ENCODE results near the gene INHA. TPM values are rescaled to one million over a fixed set of nuclear protein-coding genes. Genes with fewer than 3 reads are reported as not detected.
A peak's percentile ranks its signal among the peaks of the same experiment; 100 is the strongest.

Gene INHA
- polyA plus RNA-seq, 1 experiment = 0.12 TPM

GRCh38 chr2:219567791-219568361 lies 4.2 kb upstream of the INHA start:
- Histone ChIP-seq H3K27ac (ENCODE audit: low read depth, low read length) (no peak overlapping the region), H3K4me3 (ENCODE audit: low read depth, low read length) (no peak overlapping the region), H3K9me3 (ENCODE audit: control insufficient read depth, insufficient read depth, low read length) (peaks cover 4% of the 10 kb centered on the region; the same call in 1 of the 2 replicates), H3K27me3 (ENCODE audit: control insufficient read depth, insufficient read depth, low read length) (peaks cover 2% of the 10 kb centered on the region)
- CTCF ChIA-PET = interaction anchor here (4.6 kb wide), 1 partner anchor 7 kb away, joined by 35 read pairs; no protein-coding TSS in a partner anchor
- no peak for DNase-seq (ENCODE audit: low read depth, low spot score)
- POLR2A ChIA-PET = no interaction called here
- TF ChIP-seq, protein P1, sequence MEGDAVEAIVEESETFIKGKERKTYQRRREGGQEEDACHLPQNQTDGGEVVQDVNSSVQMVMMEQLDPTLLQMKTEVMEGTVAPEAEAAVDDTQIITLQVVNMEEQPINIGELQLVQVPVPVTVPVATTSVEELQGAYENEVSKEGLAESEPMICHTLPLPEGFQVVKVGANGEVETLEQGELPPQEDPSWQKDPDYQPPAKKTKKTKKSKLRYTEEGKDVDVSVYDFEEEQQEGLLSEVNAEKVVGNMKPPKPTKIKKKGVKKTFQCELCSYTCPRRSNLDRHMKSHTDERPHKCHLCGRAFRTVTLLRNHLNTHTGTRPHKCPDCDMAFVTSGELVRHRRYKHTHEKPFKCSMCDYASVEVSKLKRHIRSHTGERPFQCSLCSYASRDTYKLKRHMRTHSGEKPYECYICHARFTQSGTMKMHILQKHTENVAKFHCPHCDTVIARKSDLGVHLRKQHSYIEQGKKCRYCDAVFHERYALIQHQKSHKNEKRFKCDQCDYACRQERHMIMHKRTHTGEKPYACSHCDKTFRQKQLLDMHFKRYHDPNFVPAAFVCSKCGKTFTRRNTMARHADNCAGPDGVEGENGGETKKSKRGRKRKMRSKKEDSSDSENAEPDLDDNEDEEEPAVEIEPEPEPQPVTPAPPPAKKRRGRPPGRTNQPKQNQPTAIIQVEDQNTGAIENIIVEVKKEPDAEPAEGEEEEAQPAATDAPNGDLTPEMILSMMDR (IDR thresholded peaks at IDR 0.05; ENCODE audit: low read depth, low read length) = no peak

- no peak for DNase-seq (ENCODE audit: low read depth, low spot score)
- H3K9me3 ChIP-seq (ENCODE audit: control insufficient read depth, insufficient read depth, low read length) = peaks cover 4% of the 10 kb centered on the region; the same call in 1 of the 2 replicates
- TF ChIP-seq, protein P1 (IDR thresholded peaks at IDR 0.05; ENCODE audit: low read depth, low read length) = no peak
- H3K27ac ChIP-seq (ENCODE audit: low read depth, low read length) = no peak overlapping the region
- no peak overlapping the region for H3K4me3 ChIP-seq (ENCODE audit: low read depth, low read length)
- H3K27me3 ChIP-seq (ENCODE audit: control insufficient read depth, insufficient read depth, low read length) = peaks cover 2% of the 10 kb centered on the region
- CTCF ChIA-PET = interaction anchor here (4.6 kb wide), 1 partner anchor 8 kb away, joined by 35 read pairs; no protein-coding TSS in a partner anchor
- POLR2A ChIA-PET = no interaction called here
These were observed 3.1 kb upstream of the INHA start for GRCh38 chr2:219569041-219569440.

- ChIA-PET POLR2A (no interaction called here), CTCF (interaction anchor here (4.6 kb wide), 1 partner anchor 9 kb away, joined by 35 read pairs; no protein-coding TSS in a partner anchor)
- H3K4me3 ChIP-seq (ENCODE audit: low read depth, low read length) = peak overlapping the region; percentile 68; the same call in 1 of the 2 replicates
- peaks cover 4% of the 10 kb centered on the region; the same call in 1 of the 2 replicates for H3K9me3 ChIP-seq (ENCODE audit: control insufficient read depth, insufficient read depth, low read length)
- TF ChIP-seq, protein P1 (IDR thresholded peaks at IDR 0.05; ENCODE audit: low read depth, low read length) = no peak
- no peak overlapping the region for H3K27ac ChIP-seq (ENCODE audit: low read depth, low read length)
- no peak for DNase-seq (ENCODE audit: low read depth, low spot score)
- H3K27me3 ChIP-seq (ENCODE audit: control insufficient read depth, insufficient read depth, low read length) = peaks cover 6% of the 10 kb centered on the region
These were observed 2.5 kb upstream of the INHA start for GRCh38 chr2:219569635-219570034.

DNA sequence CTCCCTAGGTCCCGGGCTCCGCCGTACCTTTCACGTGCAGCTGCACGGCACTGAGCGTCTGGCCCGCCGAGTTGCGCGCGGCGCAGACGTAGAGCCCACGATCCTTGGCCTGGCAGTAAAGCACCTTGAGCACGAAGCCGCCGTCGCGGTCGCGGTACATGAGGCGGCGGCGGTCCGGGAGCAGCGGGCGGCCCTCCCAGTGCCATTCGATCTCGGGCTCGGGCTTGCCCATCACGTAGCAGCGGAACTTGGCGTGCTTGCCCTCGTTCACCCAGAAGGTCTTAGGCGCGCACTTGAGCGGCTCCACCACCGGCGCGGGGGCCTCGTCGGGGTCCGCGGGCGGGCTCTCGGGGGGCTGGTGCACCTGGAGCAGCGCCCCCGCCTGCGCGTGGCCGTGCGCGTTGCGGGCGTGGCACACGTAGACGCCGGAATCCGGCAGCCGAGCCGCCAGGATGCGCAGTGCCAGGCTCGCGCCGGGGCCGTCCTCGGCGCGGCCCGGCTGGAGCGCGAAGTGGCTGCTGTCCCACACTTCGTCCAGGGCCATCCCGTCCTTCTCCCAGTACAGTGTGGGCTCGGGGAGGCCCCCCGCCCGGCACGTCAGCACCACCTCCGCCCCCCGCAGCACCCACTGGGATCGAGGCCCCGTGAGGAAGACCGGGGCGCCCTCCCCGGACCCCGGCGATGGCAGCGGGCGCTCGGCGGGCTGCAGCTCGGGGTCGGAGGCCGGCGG lies 1.8 kb upstream of the INHA start:
- peak overlapping the region; percentile 68 for H3K4me3 ChIP-seq (ENCODE audit: low read depth, low read length)
- peaks cover 10% of the 10 kb centered on the region for H3K27me3 ChIP-seq (ENCODE audit: control insufficient read depth, insufficient read depth, low read length)
- TF ChIP-seq, protein P1 (IDR thresholded peaks at IDR 0.05; ENCODE audit: low read depth, low read length) = no peak
- ChIA-PET POLR2A (interaction anchor here (0.6 to 2.4 kb wide), 5 partner anchors 10 to 62 kb away, joined by 4 to 18 read pairs (median 10); partner anchors contain the start of genes CHPF, STK11IP and TMEM198), CTCF (interaction anchor here (0.5 to 4.6 kb wide), 6 partner anchors 10 to 119 kb away, joined by 3 to 35 read pairs (median 5); no protein-coding TSS in a partner anchor)
- no peak overlapping the region for H3K27ac ChIP-seq (ENCODE audit: low read depth, low read length)
- peaks cover 4% of the 10 kb centered on the region; the same call in 1 of the 2 replicates for H3K9me3 ChIP-seq (ENCODE audit: control insufficient read depth, insufficient read depth, low read length)
- no peak for DNase-seq (ENCODE audit: low read depth, low spot score)
